ENCODE measurements around the gene MYO18B.

MYO18B gene

DNA sequence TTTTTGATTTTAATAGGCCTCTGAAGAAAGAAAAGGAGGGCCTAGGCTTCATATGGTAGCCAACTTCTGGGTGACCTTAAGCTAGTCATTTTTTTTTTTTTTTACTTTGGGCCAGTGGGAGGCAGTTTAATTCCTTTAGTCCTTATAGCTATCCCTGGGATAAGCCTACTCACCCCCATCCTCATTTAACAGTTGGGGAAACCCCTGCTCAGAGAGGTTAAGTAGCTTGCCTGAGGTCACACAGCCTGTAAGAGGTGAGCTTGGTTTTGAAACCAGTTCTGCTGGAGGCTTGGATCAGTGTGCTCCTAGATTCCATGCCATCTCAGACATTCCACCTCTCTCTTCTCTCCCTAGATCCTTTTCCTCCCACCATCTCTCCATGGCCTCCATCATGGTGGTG, 86.4 kb downstream of the MYO18B start:
- DNase-seq = no peak

DNA sequence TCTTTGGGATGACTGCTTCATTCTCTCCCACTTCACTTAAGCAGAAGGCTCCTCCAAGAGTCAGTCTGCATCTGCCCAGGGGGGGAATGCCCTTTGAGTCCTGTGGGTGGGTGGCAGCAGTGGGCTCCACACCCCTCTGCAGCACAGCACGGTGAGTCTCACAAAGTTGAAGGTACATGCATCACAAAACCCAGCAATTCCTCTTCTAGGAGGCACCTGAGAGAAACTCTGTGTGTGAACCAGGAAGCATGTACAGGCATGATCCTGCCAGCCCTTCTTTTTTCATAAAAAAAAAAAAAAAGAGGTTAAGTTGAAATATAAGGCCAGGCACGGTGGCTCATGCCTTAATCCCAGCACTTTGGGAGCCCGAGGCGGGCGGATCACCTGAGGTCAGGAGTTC, 87.2 kb downstream of the MYO18B start:
- DNase-seq = no peak

DNA sequence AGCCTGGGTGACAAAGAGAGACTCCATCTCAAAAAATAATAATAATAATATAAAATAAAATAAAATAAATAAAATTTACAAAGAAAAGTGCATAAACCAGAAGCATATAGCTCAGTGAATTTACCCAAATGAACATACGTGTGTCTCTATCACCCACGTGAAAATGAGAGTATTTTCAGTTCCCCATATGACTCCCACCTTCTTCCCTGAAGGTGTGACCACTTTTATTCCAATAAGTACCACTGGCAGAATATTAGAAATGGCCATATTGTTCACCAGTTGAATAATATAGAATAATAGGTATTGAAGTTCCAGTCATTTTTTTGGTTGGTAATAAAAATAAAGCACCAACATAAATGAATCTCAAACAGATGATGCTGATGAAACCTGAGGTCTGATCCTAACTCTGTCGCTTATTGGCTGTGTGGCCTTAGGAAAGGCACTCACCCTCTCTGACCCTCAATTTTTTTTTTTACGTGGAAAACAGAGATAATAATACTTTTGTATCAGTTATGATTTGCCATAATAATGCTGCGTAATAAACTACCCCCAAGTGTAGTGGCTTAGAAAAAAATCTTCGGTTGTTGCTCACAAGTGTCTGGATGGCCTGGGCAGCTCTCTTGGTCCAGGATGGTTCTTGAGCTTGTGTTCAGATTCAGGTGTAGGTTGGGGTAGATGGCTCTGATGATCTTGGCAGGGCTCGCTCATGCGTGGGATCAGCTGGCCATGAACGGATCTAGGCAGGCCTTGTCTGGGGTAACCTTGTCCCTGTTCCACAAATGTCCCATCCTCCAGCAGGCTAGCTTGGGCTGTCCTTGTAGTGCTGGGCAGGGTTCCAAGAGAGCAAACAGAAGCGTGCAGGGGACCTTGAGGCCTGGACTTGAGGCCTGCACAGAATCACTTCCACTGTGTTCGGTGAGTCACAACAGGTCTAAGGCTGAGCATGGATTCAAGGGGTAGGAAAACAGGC, 88.1 kb downstream of the MYO18B start:
- DNase-seq = no peak

DNA sequence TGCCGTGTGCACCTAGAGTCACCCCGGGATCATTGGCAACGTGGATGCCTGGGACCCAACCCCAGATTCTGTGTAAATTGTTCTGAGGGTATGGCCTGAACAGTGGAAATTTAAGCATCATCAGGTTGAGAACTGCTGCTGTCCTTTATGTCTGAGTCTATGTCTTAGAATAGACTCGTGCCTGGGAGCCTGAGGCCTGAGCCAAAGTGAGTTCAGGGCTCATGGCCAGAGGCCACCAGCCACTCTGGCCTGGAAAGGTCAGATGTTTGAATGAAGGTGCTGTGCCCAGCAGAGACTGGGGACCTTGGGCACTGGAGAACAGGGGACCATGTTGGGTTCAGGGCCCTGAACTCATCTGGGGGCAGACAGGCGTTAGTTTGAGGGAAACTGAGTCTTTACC, 91.1 kb downstream of the MYO18B start:
- DNase-seq = no peak

DNA sequence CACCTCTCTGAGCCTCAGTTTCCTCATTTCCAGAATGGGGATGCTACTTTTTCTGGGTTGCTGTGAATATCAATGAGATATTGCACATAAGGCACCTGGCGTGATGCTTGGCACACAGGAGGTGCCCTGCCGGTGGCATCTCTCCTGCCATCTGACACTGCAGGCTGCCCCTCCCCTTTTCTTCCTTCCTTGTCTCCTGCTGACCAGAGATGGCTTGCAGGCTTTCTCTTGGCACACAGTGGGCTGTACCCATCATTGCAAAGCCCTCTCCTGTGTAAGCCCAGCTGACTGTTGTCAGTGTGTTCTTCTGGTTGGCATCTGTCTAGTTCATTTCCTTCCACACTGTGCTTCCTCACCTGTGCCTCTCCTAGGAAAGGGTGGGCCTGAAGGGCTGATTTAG, 91.7 kb downstream of the MYO18B start:
- DNase-seq = no peak

DNA sequence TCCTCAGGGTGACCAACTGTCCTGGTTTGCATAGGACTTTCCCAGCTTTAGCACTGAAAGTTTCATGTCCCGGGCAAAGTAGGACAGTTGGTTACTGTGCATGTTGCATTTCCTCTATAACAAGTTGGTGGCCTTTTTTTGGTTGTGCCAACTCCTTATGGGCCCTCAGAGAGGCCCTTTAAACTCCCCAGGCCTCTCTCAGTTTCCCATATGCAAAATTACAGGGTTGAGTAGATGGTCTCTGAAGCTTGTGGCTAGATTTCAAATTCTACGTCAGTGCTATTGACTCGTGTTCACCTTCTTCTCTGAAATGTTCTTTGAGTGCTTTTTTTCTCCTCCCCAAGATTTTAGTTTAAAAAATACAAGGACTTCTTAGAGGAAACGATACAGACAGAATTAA, 92.5 kb downstream of the MYO18B start:
- DNase-seq = no peak

DNA sequence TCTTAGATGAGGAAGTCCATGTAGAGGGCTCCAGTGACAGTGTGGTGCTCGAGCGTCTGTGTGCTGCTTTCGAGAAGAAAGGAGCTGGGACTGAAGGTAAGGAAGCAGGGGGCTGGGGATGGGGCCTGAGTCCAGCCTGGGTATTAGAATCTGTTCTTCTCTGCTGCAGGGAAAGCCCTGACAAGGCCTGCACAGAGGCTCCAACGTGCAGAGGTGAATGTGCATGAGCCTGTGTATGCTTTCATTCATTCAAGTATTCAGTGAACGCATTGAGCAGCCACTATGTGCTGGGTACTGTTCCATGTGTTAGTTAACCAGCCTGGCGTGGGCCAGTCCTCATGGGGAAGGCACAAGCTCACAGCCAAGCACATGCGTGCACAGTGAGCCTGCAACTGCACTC, 93.4 kb downstream of the MYO18B start:
- no peak for DNase-seq

DNA sequence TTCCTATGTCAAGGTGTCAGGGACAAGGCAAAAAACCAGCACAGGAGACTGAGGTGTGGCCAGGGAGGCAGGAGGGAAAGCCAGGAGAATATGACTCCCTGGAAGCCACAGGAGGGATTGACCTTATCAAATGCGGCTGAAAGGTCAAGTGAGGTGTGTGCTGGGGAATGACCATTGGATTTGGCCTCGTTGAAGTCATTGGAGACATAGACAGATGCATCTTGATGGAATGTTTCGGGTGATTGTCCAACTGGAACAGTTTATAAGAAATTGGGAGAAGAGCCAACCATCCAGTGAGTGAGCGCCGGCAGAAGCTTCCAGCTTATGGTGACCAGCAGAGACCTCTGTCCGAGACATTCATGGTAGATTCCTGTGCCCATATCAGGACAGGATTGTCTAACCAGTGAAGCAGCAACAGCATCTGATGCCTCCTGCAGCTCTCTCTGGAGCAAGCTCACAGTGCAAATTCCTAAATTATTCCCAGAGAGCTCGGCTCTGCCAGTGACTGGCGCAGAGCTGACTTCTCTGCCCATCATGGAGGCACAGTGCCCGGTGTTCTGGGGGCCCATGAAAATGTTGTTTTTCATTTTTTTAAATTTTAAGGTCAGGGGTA, 95.4 kb downstream of the MYO18B start:
- no peak for DNase-seq

DNA sequence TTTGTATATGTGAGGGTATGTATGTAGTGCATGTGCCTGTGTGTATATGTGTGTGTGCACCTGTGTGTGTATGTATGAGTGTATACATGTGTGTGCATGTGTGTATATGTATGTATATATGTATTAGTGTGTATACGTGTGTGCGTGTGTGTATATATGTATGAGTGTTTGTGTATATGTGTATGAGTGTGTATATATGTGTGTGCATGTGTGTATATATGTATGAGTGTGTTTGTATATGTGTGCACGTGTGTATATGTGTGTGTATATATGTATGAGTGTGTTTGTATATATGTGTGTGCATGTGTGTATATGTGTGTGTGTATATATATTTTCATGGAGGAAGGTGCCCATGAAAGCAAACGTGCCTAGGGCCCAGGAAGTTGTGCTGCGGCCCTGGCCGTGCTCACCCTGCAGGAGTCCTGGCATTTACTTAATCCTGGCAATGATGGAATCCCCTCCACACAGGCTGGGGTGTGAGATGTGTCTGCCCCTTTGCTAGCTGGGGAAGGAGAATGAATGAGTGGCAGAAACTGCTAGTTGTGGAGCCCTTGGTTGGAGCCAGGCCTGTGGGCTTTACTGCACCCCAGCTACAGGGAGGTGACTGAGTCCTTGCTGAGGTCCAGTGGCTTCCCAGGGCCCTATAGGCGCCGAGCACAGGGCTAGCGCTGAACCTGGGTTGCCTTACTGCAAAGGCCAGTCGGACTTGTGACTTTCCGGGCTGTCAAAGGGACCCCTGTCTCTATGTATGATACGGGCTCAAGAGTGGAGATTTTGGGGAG, 97.2 kb downstream of the MYO18B start:
- no peak for DNase-seq

DNA sequence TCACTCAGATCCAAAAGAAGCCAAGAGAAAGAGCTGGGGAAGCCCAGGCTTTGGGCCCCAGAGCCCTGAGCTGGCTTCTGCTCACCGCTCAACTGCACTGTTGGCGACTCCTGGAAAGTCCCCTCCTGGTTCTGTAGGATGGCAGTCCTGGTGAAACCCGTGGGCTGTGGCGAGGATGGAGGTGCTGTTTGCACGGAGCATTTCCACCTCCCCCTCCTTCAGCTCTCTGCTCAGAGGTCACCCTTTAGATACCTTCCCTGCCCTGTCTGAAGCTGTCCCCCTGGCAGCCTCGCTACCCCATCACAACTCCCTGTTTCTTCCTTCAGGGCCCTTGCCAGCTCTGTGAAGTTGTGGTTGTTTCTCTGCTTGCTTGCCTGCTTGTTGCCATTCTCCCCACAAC, 97.8 kb downstream of the MYO18B start:
- DNase-seq = no peak

DNA sequence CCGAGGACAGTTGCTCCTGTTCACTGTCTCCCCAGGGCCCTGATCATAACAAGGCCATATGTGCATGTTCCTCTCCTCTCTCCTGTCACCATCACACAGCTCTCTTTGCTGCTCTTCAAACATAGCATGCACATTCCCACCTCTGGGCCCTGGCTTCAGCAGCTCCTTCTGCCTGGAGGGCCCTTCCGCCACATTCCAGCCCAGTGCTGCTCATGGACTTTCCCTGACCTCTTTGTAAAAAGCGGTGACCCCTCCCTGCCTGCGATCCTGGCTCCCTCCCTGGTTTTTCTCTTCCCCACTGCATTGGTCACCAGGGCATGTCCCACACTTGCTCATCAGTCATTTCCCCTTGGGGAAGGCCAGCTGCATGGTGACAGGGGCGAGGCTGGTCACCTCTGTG, 98.2 kb downstream of the MYO18B start:
- DNase-seq = no peak

DNA sequence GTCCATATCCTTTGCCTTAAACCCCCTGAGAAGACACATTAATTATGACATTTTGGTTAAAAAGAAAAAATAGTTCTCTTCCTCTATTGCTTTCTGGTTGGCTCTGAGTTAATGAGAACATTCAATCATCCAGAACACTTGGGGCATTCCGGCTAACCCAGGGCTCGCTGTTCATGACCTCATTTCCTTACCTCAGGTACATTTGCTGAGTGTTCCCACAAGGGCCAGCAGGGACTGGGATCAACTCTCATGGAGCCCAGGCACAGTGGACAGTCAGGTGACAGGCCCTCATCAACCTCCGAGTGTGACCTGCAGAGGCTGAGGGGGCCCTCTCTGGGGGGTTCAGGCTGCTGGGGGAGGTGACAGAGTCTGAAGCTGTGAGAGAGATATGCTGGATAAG, 98.9 kb downstream of the MYO18B start:
- no peak for DNase-seq

DNA sequence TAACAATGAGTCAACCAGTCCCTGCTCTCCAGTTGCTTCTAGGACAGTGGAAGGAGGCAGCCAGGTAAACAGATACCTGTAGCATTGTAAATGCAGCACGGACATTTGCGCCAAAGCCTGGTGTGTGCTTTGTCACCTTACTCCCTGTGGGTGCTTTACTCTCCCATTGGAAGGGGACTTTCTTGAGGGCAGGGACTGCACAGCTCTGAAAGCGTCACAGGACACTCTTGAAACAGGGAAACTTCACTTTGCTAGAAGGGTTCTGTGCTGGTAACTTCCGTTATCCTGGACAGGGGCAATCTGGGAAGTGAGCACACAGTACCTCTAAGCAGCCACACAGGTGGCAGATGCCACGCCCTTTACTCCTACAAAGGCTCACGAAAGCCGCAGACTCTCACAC, 99.8 kb downstream of the MYO18B start:
- no peak for DNase-seq

DNA sequence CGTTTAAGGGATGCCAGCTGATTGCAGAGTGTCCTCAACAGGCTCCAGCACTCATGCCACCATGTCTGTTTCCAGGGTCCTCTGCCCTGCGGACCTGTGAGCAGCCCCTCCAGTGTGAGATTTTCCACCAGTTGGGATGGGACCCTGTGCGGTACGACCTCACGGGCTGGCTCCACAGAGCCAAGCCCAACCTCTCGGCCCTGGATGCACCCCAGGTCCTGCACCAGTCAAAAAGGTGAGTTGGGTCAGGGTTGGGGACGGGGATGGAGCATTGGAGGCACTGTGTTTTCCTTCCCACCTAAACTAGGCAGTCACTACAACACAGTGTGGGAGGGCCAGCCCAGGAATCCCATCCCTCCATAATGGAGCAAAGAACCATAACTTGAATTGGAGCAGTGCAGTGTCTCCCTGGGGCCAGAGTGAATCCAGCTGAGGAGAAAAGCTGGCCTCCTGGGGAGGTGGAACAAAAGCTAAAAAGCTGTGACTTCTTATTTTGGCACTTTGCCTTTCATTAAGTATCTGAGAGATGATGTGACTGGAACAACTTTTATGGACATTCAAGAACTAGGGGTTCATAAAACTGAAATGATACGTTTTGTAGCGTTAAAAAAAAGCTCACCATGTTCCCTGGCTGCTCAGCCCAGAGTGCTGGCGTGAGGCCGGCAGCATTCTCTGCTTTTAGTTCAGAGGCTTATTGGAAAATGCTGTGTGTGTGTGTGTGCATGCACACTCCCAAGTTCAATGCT, 101.8 kb downstream of the MYO18B start:
- DNase-seq = no peak

DNA sequence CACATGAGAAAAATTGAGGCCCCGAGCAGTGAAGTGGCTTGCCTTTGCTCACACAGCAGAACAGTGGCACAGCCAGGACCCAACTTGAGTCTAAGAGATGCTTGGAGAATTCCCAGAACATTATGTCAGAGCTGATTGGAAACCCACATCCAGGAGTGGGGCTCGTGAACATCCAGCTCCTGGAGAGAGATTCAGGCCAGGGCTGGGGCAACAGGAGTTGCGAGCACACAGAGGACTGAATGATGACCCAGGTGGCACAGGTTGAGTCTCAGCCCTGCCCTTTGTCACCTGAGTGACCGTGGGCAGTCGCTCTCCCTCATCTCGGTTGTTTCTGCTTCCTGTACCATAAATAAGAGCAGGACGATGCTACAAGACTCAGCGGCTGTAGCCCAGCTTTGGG, 102.6 kb downstream of the MYO18B start:
- no peak for DNase-seq

DNA sequence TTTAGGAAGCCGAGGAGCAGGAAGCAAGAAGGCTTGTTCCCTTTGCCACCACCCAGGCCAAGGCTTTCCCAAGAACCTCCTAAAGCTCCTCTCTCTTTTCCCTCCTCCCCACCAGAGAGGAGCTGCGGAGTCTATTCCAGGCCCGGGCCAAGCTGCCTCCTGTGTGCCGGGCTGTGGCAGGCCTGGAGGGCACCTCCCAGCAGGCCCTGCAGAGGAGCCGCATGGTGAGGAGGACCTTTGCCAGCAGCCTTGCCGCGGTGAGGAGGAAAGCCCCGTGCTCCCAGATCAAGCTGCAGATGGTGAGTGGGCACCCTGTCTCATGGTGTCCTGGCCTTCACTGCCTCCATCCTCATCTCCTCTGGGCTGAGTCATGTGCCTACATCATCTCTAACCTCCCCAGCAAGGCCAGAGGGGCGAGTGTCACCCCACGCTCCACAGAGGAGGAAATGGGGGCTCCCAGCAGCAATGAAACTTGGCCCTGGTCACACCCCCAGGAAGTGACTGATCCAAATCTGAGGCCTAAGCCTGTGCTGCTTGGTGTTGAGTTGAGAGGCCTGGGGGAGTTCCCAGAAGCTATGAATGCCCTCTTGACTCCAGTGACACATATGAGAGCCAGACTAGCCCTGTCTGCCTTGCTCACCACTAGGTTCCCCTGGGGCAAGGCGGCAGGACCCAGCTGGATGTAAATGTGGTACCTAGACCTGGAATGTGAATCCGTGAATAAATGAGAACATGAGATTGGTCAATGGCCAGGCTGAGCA, 104.2 kb downstream of the MYO18B start:
- no peak for DNase-seq

DNA sequence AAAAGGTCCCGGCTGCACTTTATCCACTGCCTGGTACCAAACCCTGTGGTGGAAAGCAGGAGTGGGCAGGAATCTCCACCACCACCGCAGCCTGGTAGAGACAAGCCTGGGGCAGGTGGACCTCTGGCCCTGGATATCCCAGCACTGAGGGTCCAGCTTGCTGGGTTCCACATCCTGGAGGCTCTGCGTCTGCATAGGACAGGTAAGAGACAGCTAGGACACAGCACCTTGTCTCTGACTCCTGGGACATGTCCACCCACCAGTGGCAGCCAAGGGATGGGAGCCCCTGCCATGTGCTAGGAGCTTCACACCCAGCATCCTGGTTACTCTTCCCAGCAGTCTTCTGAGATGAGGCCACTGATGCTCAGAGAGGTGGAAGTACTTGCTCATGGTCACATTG, 105.5 kb downstream of the MYO18B start:
- DNase-seq = no peak

DNA sequence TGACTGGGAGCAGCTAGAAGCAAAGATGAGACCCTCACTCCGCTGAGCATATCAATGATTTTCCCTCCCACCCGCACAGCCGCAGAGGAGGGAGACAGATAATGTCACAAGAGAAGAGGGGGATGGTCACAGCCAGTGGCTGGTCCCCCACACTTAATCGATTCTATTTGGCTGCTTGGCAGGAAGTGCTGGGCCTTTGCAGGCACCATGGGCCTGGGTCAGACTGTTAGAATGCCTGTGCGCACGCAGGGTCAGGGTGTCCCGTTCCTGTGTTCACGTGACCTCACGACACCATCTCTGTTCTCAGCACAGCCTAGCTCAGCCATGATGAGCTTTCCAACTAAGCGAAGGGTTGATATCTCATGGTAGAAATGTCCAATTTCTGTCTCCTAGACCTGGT, 107.0 kb downstream of the MYO18B start:
- DNase-seq = no peak

DNA sequence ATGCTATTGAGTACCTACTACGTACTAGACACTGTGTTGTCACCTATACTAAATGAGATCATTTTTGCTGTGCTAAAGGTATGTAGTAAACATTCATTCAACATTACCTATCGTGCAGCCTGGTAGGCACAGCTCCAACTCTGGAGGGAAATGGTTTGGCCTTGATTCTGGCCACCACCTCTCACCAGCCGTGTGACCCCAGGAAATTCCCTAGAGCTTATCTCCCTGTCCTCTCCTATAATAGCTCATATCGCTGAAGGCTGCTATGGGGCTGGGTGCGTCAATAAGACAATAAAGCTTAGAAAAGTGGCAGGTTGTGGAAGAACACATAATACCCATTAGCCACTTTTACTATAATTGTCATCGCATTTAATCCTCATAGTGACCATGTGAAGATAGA, 107.5 kb downstream of the MYO18B start:
- DNase-seq = no peak

DNA sequence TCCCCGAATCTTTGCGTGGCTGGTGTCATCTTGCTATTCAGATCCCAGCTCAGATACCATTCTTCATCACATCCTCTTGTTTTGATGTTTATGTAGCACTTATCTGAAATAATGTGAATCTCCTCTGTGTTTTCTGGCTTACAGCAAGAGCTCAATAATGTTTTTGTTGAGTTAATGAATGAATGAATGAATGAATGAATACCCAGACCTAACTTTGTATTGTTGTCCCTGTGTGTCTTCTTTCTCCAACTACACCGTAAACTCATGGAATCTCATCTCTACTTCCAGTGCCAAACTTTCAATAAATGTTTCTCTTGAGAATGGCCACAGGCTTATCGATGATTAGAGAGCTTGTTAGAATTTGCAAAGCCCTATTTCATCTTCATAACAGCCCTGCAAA, 110.2 kb downstream of the MYO18B start:
- no peak for DNase-seq

DNA sequence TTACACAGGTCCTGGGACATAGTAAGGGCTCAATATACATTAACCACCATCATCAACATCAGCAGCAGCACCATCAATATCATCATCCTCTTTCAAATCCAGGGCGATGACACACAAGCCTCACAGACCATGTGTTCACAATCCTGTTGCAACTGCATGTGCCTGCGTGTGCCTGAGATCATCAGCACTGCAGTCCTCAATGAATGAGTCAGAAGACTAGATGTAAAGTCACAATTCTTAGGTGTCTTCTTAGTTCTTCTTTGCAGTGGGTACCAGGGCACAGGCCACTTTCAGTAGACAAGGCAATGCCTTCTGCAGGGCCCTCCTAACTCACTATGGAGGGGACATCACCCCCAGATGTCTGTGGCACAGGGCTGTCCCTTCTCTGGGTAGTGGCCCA, 111.1 kb downstream of the MYO18B start:
- no peak for DNase-seq

Data from NCI-H1694 (cell line).